Measurements from ENCODE around the gene CDK5RAP3. TPM values are rescaled to one million over a fixed set of nuclear protein-coding genes. Genes with fewer than 3 reads are reported as not detected.

The CDK5RAP3 gene
- polyA plus RNA-seq, 1 of the 3 experiments (the other 2 are of a cell fraction) = 208 TPM

DNA sequence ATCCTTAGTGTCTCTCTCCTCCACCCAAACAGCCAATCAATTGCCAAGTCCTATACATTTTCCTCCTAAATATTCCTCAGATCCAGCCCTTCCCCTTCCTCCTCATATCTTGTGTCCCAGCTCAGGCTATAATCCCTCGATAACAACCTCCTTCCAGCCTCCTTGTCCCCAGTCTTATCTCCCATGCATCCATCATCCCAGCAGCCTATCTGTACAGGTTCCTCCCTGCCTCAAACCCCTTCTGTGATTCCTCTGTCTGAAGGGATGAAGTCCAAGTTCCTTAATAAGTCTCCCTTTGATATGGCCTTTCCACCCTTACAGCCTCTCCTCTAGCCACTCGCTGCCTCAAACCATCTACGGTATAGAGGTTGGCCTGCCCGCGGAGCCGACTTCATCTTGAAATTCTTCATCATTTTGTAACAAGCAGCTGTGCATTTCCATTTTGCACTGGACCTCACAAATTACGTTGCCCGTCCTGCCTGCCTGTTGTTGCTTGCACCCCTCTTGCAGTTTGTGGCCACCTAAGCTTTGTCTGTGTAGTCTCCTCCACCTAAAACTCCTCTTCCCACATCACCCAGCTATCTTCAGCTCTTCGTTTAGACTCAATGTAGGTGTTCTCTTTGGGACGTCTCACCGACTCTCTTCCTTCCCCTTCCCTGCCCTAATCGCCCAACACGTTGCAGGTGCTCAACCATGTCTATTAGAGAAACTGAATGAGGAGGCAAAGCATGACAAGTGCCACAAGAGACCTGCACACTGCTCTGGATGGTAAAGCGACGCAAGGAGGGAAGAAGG, 786 bp upstream of the CDK5RAP3 start:
- CTCF ChIA-PET = interaction anchor here (0.7 to 41.8 kb wide), 26 partner anchors 9 to 338 kb away, joined by 3 to 1752 read pairs (median 6); partner anchors contain the start of genes LRRC46, MRPL10, PNPO and PRR15L
- Histone ChIP-seq H3F3A (replicated peaks; ENCODE audit: insufficient read depth) (peaks cover 10% of the 10 kb centered on the region), H3K36me3 (replicated peaks in 1 of 2; ENCODE audit: control insufficient read depth in 1 of 2, insufficient read depth in 2 of 2, low read length in 1 of 2) (peaks cover 12 to 24% of the 10 kb centered on the region in 2 experiments), H3K79me2 (ENCODE audit: insufficient read depth) (peaks cover 23% of the 10 kb centered on the region), H3K27ac (ENCODE audit: low read depth in 2 of 2, low read length in 1 of 2) (peak overlapping the region in 1 of 2 experiments; percentile 44; a peak in 1 of 4 replicates), H3K27me3 (ENCODE audit: insufficient read depth) (no peaks in the 10 kb centered on the region), H2AFZ (ENCODE audit: low read depth) (peak overlapping the region; percentile 92), H3K9me2 (no peaks in the 10 kb centered on the region), H3K4me1 (ENCODE audit: control insufficient read depth in 1 of 2, insufficient read depth in 2 of 2, low read depth in 1 of 2, low read length in 1 of 2) (peaks cover 20 to 25% of the 10 kb centered on the region in 2 experiments; a peak in 3 of 4 replicates), H3K9me3 (no peaks in the 10 kb centered on the region), H3K4me3 (ENCODE audit: low read depth in 2 of 2, low read length in 1 of 2) (peak overlapping the region; percentile 18 to 90; a peak in 2 of 4 replicates), H3K9ac (no peak overlapping the region), H3K4me2 (peak overlapping the region; percentile 68), H4K20me1 (ENCODE audit: insufficient read depth) (no peaks in the 10 kb centered on the region)
- peak; percentile 8; the same call in 1 of the 2 replicates for TF ChIP-seq GATA2 (CRISPR knock-in tag; IDR thresholded peaks at IDR 0.05)
- TF ChIP-seq NRF1 (IDR thresholded peaks at IDR 0.05; ENCODE audit: low read depth, low read length) = no peak
- 0 out of 2 replicates have a peak, but pooled peaks have one; percentile 11 for TF ChIP-seq TAF1 (IDR thresholded peaks at IDR 0.05; ENCODE audit: borderline replicate concordance, low read depth, low read length)
- WGBS (ENCODE audit: low lambda C conversion rate) = 69% methylated on average over 15 of the region's 15 CpGs
- POLR2A ChIA-PET = interaction anchor here (0.6 to 3.0 kb wide), 17 partner anchors 10 to 320 kb away, joined by 3 to 11 read pairs (median 5); partner anchors contain the start of genes KPNB1, NFE2L1, PNPO and SNX11
- no peak for DNase-seq

DNA sequence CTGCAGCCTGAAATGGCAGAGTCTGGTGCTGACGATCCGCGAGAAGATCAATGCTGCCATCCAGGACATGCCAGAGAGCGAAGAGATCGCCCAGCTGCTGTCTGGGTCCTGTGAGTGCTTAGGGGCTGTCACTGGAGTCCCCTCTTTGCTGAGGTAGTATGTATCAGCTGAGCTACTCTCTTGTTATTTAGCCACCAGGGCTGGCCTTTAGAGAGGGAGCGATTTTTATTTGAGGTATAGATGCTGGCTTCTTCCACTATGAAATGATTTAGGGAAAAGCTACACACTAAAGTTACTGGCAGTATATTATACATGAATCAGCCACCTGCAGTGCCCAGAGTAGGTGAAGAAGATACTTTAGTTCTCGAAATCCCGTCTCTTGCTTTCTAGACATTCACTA, 2.6 kb downstream of the CDK5RAP3 start:
- Histone ChIP-seq H3K9me3 (no peaks in the 10 kb centered on the region), H4K20me1 (ENCODE audit: insufficient read depth) (no peaks in the 10 kb centered on the region), H3K9me2 (no peaks in the 10 kb centered on the region), H3K27ac (ENCODE audit: low read depth in 2 of 2, low read length in 1 of 2) (no peak overlapping the region), H3K36me3 (replicated peaks in 1 of 2; ENCODE audit: control insufficient read depth in 1 of 2, insufficient read depth in 2 of 2, low read length in 1 of 2) (peaks cover 30 to 48% of the 10 kb centered on the region in 2 experiments), H3K79me2 (ENCODE audit: insufficient read depth) (peaks cover 23% of the 10 kb centered on the region), H3K4me3 (ENCODE audit: low read depth in 2 of 2, low read length in 1 of 2) (no peak overlapping the region), H3F3A (replicated peaks; ENCODE audit: insufficient read depth) (no peaks in the 10 kb centered on the region), H3K9ac (no peak overlapping the region), H3K27me3 (ENCODE audit: insufficient read depth) (no peaks in the 10 kb centered on the region), H2AFZ (ENCODE audit: low read depth) (no peak overlapping the region), H3K4me2 (no peak overlapping the region), H3K4me1 (ENCODE audit: control insufficient read depth in 1 of 2, insufficient read depth in 2 of 2, low read depth in 1 of 2, low read length in 1 of 2) (peaks cover 15 to 22% of the 10 kb centered on the region in 2 experiments; a peak in 3 of 4 replicates)
- CTCF ChIA-PET = interaction anchor here (1.1 to 41.8 kb wide), 5 partner anchors 35 to 130 kb away, joined by 3 to 1752 read pairs (median 19); partner anchors contain the start of genes PNPO and PRR15L
- 98% methylated on average over 8 of the region's 8 CpGs for WGBS (ENCODE audit: low lambda C conversion rate)
- POLR2A ChIA-PET = interaction anchor here (1.1 to 1.4 kb wide), 3 partner anchors 9 to 41 kb away, joined by 3 to 5 read pairs (median 3); no protein-coding TSS in a partner anchor
- TF ChIP-seq POLR2AphosphoS5 (IDR thresholded peaks at IDR 0.05; ENCODE audit: low read depth, low read length) (no peak), NRF1 (IDR thresholded peaks at IDR 0.05; ENCODE audit: low read depth, low read length) (no peak), TAF1 (IDR thresholded peaks at IDR 0.05; ENCODE audit: borderline replicate concordance, low read depth, low read length) (no peak), FOXJ3 (CRISPR knock-in tag; IDR thresholded peaks at IDR 0.05) (no peak), YY1 (IDR thresholded peaks at IDR 0.05; ENCODE audit: low read depth) (no peak), TCF12 (IDR thresholded peaks at IDR 0.05) (no peak), NFIC (IDR thresholded peaks at IDR 0.05; ENCODE audit: borderline replicate concordance) (no peak), ELF1 (IDR thresholded peaks at IDR 0.05) (no peak), SIN3A (IDR thresholded peaks at IDR 0.05; ENCODE audit: borderline replicate concordance, low read depth, low read length) (no peak), FOXM1 (IDR thresholded peaks at IDR 0.05; ENCODE audit: low read depth) (no peak), RFX5 (IDR thresholded peaks at IDR 0.05; ENCODE audit: low read length) (no peak), EZH2phosphoT487 (IDR thresholded peaks at IDR 0.05; ENCODE audit: borderline replicate concordance, low read depth) (no peak)
- TF ChIP-seq, protein P1, sequence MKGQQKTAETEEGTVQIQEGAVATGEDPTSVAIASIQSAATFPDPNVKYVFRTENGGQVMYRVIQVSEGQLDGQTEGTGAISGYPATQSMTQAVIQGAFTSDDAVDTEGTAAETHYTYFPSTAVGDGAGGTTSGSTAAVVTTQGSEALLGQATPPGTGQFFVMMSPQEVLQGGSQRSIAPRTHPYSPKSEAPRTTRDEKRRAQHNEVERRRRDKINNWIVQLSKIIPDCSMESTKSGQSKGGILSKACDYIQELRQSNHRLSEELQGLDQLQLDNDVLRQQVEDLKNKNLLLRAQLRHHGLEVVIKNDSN (IDR thresholded peaks at IDR 0.05; ENCODE audit: borderline replicate concordance, low read depth) = no peak
- TF ChIP-seq, protein P2, sequence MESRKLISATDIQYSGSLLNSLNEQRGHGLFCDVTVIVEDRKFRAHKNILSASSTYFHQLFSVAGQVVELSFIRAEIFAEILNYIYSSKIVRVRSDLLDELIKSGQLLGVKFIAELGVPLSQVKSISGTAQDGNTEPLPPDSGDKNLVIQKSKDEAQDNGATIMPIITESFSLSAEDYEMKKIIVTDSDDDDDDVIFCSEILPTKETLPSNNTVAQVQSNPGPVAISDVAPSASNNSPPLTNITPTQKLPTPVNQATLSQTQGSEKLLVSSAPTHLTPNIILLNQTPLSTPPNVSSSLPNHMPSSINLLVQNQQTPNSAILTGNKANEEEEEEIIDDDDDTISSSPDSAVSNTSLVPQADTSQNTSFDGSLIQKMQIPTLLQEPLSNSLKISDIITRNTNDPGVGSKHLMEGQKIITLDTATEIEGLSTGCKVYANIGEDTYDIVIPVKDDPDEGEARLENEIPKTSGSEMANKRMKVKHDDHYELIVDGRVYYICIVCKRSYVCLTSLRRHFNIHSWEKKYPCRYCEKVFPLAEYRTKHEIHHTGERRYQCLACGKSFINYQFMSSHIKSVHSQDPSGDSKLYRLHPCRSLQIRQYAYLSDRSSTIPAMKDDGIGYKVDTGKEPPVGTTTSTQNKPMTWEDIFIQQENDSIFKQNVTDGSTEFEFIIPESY (IDR thresholded peaks at IDR 0.05; ENCODE audit: borderline replicate concordance, low read depth) = no peak
- TF ChIP-seq, protein P3, sequence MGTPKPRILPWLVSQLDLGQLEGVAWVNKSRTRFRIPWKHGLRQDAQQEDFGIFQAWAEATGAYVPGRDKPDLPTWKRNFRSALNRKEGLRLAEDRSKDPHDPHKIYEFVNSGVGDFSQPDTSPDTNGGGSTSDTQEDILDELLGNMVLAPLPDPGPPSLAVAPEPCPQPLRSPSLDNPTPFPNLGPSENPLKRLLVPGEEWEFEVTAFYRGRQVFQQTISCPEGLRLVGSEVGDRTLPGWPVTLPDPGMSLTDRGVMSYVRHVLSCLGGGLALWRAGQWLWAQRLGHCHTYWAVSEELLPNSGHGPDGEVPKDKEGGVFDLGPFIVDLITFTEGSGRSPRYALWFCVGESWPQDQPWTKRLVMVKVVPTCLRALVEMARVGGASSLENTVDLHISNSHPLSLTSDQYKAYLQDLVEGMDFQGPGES (IDR thresholded peaks at IDR 0.05; ENCODE audit: low read depth, low read length) = no peak
- TF ChIP-seq, protein P4, sequence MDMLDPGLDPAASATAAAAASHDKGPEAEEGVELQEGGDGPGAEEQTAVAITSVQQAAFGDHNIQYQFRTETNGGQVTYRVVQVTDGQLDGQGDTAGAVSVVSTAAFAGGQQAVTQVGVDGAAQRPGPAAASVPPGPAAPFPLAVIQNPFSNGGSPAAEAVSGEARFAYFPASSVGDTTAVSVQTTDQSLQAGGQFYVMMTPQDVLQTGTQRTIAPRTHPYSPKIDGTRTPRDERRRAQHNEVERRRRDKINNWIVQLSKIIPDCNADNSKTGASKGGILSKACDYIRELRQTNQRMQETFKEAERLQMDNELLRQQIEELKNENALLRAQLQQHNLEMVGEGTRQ (IDR thresholded peaks at IDR 0.05; ENCODE audit: borderline replicate concordance, low read depth, low read length) = no peak
- TF ChIP-seq, protein P5, sequence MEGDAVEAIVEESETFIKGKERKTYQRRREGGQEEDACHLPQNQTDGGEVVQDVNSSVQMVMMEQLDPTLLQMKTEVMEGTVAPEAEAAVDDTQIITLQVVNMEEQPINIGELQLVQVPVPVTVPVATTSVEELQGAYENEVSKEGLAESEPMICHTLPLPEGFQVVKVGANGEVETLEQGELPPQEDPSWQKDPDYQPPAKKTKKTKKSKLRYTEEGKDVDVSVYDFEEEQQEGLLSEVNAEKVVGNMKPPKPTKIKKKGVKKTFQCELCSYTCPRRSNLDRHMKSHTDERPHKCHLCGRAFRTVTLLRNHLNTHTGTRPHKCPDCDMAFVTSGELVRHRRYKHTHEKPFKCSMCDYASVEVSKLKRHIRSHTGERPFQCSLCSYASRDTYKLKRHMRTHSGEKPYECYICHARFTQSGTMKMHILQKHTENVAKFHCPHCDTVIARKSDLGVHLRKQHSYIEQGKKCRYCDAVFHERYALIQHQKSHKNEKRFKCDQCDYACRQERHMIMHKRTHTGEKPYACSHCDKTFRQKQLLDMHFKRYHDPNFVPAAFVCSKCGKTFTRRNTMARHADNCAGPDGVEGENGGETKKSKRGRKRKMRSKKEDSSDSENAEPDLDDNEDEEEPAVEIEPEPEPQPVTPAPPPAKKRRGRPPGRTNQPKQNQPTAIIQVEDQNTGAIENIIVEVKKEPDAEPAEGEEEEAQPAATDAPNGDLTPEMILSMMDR (IDR thresholded peaks at IDR 0.05) = no peak
- DNase-seq = no peak

Data from SK-N-SH (cell line).